ENCODE measurements around the gene GMDS.

GRCh38 chr6:1789092-1789491 is 456.3 kb downstream of the GMDS start:
- TF ChIP-seq EZH2 (IDR thresholded peaks at IDR 0.05; ENCODE audit: borderline replicate concordance, insufficient read depth, low read depth, low read length, poor library complexity, severe bottlenecking) = no peak
- no peak for TF ChIP-seq CTCF (IDR thresholded peaks at IDR 0.05)
